ENCODE results near the gene LIM2.
"Not testable (repeated sequence)": the region's sequence is repeated elsewhere in the genome, so short reads cannot be mapped to it uniquely, and the experiment has no call there.

- TF ChIP-seq, protein P1, sequence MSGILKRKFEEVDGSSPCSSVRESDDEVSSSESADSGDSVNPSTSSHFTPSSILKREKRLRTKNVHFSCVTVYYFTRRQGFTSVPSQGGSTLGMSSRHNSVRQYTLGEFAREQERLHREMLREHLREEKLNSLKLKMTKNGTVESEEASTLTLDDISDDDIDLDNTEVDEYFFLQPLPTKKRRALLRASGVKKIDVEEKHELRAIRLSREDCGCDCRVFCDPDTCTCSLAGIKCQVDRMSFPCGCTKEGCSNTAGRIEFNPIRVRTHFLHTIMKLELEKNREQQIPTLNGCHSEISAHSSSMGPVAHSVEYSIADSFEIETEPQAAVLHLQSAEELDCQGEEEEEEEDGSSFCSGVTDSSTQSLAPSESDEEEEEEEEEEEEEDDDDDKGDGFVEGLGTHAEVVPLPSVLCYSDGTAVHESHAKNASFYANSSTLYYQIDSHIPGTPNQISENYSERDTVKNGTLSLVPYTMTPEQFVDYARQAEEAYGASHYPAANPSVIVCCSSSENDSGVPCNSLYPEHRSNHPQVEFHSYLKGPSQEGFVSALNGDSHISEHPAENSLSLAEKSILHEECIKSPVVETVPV (CRISPR knock-in tag; IDR thresholded peaks at IDR 0.05) = not testable (repeated sequence)
- TF ChIP-seq, protein P2, sequence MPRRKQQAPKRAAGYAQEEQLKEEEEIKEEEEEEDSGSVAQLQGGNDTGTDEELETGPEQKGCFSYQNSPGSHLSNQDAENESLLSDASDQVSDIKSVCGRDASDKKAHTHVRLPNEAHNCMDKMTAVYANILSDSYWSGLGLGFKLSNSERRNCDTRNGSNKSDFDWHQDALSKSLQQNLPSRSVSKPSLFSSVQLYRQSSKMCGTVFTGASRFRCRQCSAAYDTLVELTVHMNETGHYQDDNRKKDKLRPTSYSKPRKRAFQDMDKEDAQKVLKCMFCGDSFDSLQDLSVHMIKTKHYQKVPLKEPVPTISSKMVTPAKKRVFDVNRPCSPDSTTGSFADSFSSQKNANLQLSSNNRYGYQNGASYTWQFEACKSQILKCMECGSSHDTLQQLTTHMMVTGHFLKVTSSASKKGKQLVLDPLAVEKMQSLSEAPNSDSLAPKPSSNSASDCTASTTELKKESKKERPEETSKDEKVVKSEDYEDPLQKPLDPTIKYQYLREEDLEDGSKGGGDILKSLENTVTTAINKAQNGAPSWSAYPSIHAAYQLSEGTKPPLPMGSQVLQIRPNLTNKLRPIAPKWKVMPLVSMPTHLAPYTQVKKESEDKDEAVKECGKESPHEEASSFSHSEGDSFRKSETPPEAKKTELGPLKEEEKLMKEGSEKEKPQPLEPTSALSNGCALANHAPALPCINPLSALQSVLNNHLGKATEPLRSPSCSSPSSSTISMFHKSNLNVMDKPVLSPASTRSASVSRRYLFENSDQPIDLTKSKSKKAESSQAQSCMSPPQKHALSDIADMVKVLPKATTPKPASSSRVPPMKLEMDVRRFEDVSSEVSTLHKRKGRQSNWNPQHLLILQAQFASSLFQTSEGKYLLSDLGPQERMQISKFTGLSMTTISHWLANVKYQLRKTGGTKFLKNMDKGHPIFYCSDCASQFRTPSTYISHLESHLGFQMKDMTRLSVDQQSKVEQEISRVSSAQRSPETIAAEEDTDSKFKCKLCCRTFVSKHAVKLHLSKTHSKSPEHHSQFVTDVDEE (CRISPR knock-in tag; IDR thresholded peaks at IDR 0.05) = not testable (repeated sequence)
Observed at GRCh38 chr19:51416422-51416821, 28.6 kb upstream of the LIM2 start.

Measured in SK-N-SH treated with all-trans-retinoic acid at 6 μM for 48 hours (cell line).